Measurements from ENCODE around the gene COG4.

Gene COG4

GRCh38 chr16:70478169-70478568, 45.2 kb downstream of the COG4 start:
- DNase-seq: no peak

GRCh38 chr16:70476272-70477020, 46.9 kb downstream of the COG4 start:
- peak; percentile 7 to 63 for DNase-seq

- no peak for DNase-seq
Measured at GRCh38 chr16:70475054-70475871, 48.1 kb downstream of the COG4 start.

- no peak for DNase-seq
Measured at GRCh38 chr16:70474320-70475053, 48.9 kb downstream of the COG4 start.

GRCh38 chr16:70473446-70474319, 49.7 kb downstream of the COG4 start:
- no peak for DNase-seq

GRCh38 chr16:70472786-70473433, 50.4 kb downstream of the COG4 start:
- no peak for DNase-seq

GRCh38 chr16:70470927-70471341, 52.4 kb downstream of the COG4 start:
- DNase-seq: no peak

- no peak for DNase-seq
Measured at GRCh38 chr16:70470141-70470926, 53.0 kb downstream of the COG4 start.

GRCh38 chr16:70468776-70469525, 54.4 kb downstream of the COG4 start:
- DNase-seq: no peak

GRCh38 chr16:70467608-70468007, 55.7 kb downstream of the COG4 start:
- DNase-seq: no peak

GRCh38 chr16:70467113-70467512, 56.2 kb downstream of the COG4 start:
- DNase-seq: no peak

GRCh38 chr16:70466805-70467076, 56.6 kb downstream of the COG4 start:
- no peak for DNase-seq

GRCh38 chr16:70465999-70466804, 57.2 kb downstream of the COG4 start:
- no peak for DNase-seq

GRCh38 chr16:70463235-70463634, 60.1 kb downstream of the COG4 start:
- no peak for DNase-seq

- no peak for DNase-seq
Measured at GRCh38 chr16:70460737-70461261, 62.6 kb downstream of the COG4 start.

GRCh38 chr16:70457446-70458166, 65.7 kb downstream of the COG4 start:
- no peak for DNase-seq

GRCh38 chr16:70455910-70456309, 67.4 kb downstream of the COG4 start:
- DNase-seq: no peak

- DNase-seq: peak; percentile 14 to 65
Measured at GRCh38 chr16:70454222-70455034, 68.9 kb downstream of the COG4 start, which contains the start of gene FCSK. Gene FCSK (plus strand): TSS chr16:70454595. CDS start chr16:70463191, 8,596 bp downstream.
